H9 (cell line): ENCODE results near the gene FSTL4. TPM values are rescaled to one million over a fixed set of nuclear protein-coding genes. Genes with fewer than 3 reads are reported as not detected.

ENCODE experiments used
- DNase-seq: peaks from one replicate; pipeline ENCODE4 v3.0.0-alpha.2; 2017
- H2AFZ ChIP-seq: one replicate; pipeline ENCODE4 v1.6.1; 2013; ENCODE audit warnings: mild to moderate bottlenecking, low read length, control low read depth, moderate library complexity
- H2AK5ac ChIP-seq: 2 replicates; pipeline ENCODE4 v1.6.1; 2013; ENCODE audit warnings: low read length, control low read depth, mixed read lengths; ENCODE audit not compliant: insufficient read length
- H2BK120ac ChIP-seq: one replicate; pipeline ENCODE4 v1.6.1; 2013; ENCODE audit warnings: low read depth, mild to moderate bottlenecking, low read length, control low read depth, inconsistent platforms; ENCODE audit not compliant: poor library complexity, severe bottlenecking
- H2BK12ac ChIP-seq: 2 replicates; pipeline ENCODE4 v1.6.1; 2013; ENCODE audit warnings: low read length, control low read depth, mixed read lengths, low read depth; ENCODE audit not compliant: insufficient read length
- H2BK15ac ChIP-seq: 2 replicates; pipeline ENCODE4 v1.6.1; 2013; ENCODE audit warnings: low read depth, low read length, control low read depth
- H2BK20ac ChIP-seq: one replicate; pipeline ENCODE4 v1.6.1; 2013; ENCODE audit warnings: low read depth, mild to moderate bottlenecking, low read length, control low read depth, inconsistent platforms; ENCODE audit not compliant: poor library complexity, severe bottlenecking
- H2BK5ac ChIP-seq: 2 replicates; pipeline ENCODE4 v1.6.1; 2013; ENCODE audit warnings: low read length, control low read depth, mixed read lengths; ENCODE audit not compliant: insufficient read length
- H3K14ac ChIP-seq: 2 replicates; pipeline ENCODE4 v1.6.1; 2013; ENCODE audit warnings: low read length, control low read depth; ENCODE audit not compliant: insufficient read depth
- H3K18ac ChIP-seq: 2 replicates; pipeline ENCODE4 v1.6.1; 2013; ENCODE audit warnings: low read depth, mild to moderate bottlenecking, mixed read lengths, low read length, control low read depth; ENCODE audit not compliant: insufficient read length
- H3K23ac ChIP-seq: 2 replicates; pipeline ENCODE4 v1.6.1; 2013; ENCODE audit warnings: low read length, control low read depth, mixed read lengths, low read depth; ENCODE audit not compliant: insufficient read length
- H3K23me2 ChIP-seq: 2 replicates; pipeline ENCODE4 v1.6.1; 2013; ENCODE audit warnings: low read depth, mild to moderate bottlenecking, mixed read lengths, low read length, control low read depth; ENCODE audit not compliant: insufficient read length, poor library complexity, severe bottlenecking
- H3K27ac ChIP-seq: 2 replicates; pipeline ENCODE4 v1.5.1; 2013; ENCODE audit warnings: low read length, control low read depth, mixed read lengths, low read depth; ENCODE audit not compliant: insufficient read length
- H3K27me3 ChIP-seq: 2 replicates; pipeline ENCODE4 v1.6.1; 2013; ENCODE audit warnings: low read length, control low read depth, inconsistent platforms; ENCODE audit not compliant: insufficient read depth
- H3K4ac ChIP-seq: 2 replicates; pipeline ENCODE4 v1.6.1; 2013; ENCODE audit warnings: low read depth, mild to moderate bottlenecking, control low read depth, inconsistent platforms, low read length, moderate library complexity
- H3K4me1 ChIP-seq: 2 replicates; pipeline ENCODE4 v1.6.1; 2013; ENCODE audit warnings: low read length, control low read depth, inconsistent platforms; ENCODE audit not compliant: insufficient read depth
- H3K4me2 ChIP-seq: 2 replicates; pipeline ENCODE4 v1.6.1; 2013; ENCODE audit warnings: low read length, control low read depth, mixed read lengths; ENCODE audit not compliant: insufficient read length, insufficient read depth
- H3K56ac ChIP-seq: 2 replicates; pipeline ENCODE4 v1.6.1; 2013; ENCODE audit warnings: low read depth, mild to moderate bottlenecking, mixed read lengths, low read length, control low read depth; ENCODE audit not compliant: insufficient read length
- H3K79me1 ChIP-seq: 2 replicates; pipeline ENCODE4 v1.6.1; 2013; ENCODE audit warnings: low read depth, mild to moderate bottlenecking, moderate library complexity, low read length, control low read depth, inconsistent platforms; ENCODE audit not compliant: insufficient read depth, poor library complexity, severe bottlenecking
- H3K79me2 ChIP-seq: 2 replicates; pipeline ENCODE4 v1.6.1; 2013; ENCODE audit warnings: low read length, control low read depth, inconsistent platforms; ENCODE audit not compliant: insufficient read depth
- H3K9ac ChIP-seq: 2 replicates; pipeline ENCODE4 v1.6.1; 2013; ENCODE audit warnings: low read length, control low read depth, mixed read lengths; ENCODE audit not compliant: insufficient read length; ENCODE audit errors: extremely low read depth
- H3K9me3 ChIP-seq: one replicate; pipeline ENCODE4 v1.6.1; 2013; ENCODE audit warnings: low read depth, low read length, inconsistent platforms; ENCODE audit not compliant: control insufficient read depth
- H3T11ph ChIP-seq: one replicate; pipeline ENCODE4 v1.6.1; 2013; ENCODE audit warnings: mild to moderate bottlenecking, low read length, control low read depth, inconsistent platforms
- H4K20me1 ChIP-seq: one replicate; pipeline ENCODE4 v1.6.1; 2013; ENCODE audit not compliant: control insufficient read depth, insufficient read length, insufficient read depth
- H4K5ac ChIP-seq: 2 replicates; pipeline ENCODE4 v1.6.1; 2013; ENCODE audit warnings: low read depth, mild to moderate bottlenecking, mixed read lengths, low read length, control low read depth; ENCODE audit not compliant: insufficient read length
- H4K8ac ChIP-seq: replicated peaks from 2 replicates; pipeline ENCODE4 v1.6.1; 2013; ENCODE audit warnings: low read length, control low read depth, mixed read lengths, low read depth; ENCODE audit not compliant: insufficient read length
- H4K91ac ChIP-seq: 2 replicates; pipeline ENCODE4 v1.6.1; 2013; ENCODE audit warnings: low read depth, mild to moderate bottlenecking, moderate library complexity, mixed read lengths, low read length, control low read depth; ENCODE audit not compliant: insufficient read length
- H3K27ac Mint-ChIP-seq, 3 experiments: 2 replicates in 2 of 3; 3 replicates in 1 of 3; pipeline ENCODE4 v1.8.0; 2020 to 2021; ENCODE audit warnings: mixed read lengths in 3 of 3, mild to moderate bottlenecking in 1 of 3, moderate library complexity in 1 of 3
- H3K27me3 Mint-ChIP-seq: 2 replicates; pipeline ENCODE4 v1.8.0; 2021; ENCODE audit warnings: low read depth, mild to moderate bottlenecking, moderate library complexity, mixed read lengths
- H3K36me3 Mint-ChIP-seq, 3 experiments: 2 replicates in 2 of 3; 3 replicates in 1 of 3; pipeline ENCODE4 v1.8.0; 2020 to 2021; ENCODE audit warnings: low read depth in 3 of 3, mixed read lengths in 3 of 3; ENCODE audit not compliant: insufficient read depth in 1 of 3
- H3K4me1 Mint-ChIP-seq, 2 experiments: 2 replicates each; pipeline ENCODE4 v1.8.0; 2020; ENCODE audit warnings: mixed read lengths in 2 of 2
- H3K4me3 Mint-ChIP-seq, 2 experiments: 2 replicates in 1 of 2; 3 replicates in 1 of 2; pipeline ENCODE4 v1.8.0; 2020 to 2021; ENCODE audit warnings: mild to moderate bottlenecking in 2 of 2, mixed read lengths in 2 of 2, moderate library complexity in 1 of 2
- H3K9me3 Mint-ChIP-seq, 2 experiments: 2 replicates in 1 of 2; 3 replicates in 1 of 2; pipeline ENCODE4 v1.8.0; 2020; ENCODE audit warnings: mild to moderate bottlenecking in 2 of 2, mixed read lengths in 2 of 2, moderate library complexity in 1 of 2
- CTCF ChIP-seq: fragments of 200-600 bp; sonication (generic); conservative IDR thresholded peaks from 3 replicates; pipeline ENCODE4 v1.8.0; 2021; ENCODE audit warnings: antibody characterized with exemption, mild to moderate bottlenecking
- WGBS: extraction: QIAGEN DNeasy Blood & Tissue Kit; methylation state at CpG from one replicate; pipeline ENCODE4 v1.1.7; 2013; ENCODE audit warnings: missing lambda C conversion rate, low lambda C conversion rate, mixed read lengths; ENCODE audit not compliant: insufficient read length; ENCODE audit errors: extremely low coverage; 5-methylcytosine and 5-hydroxymethylcytosine counted together
- total RNA-seq: library from RNA; stranded (reverse); gene quantifications from 2 replicates; pipeline ENCODE4 v1.2.1, GENCODE V29; 2021

The FSTL4 gene
- total RNA-seq, 1 experiment from 2014 or later, result 5.7 TPM

GRCh38 chr5:133336121-133336968 is 276.0 kb downstream of the FSTL4 start:
- no peaks in the 10 kb centered on the region for H3K27me3 ChIP-seq
- H3K23me2 ChIP-seq, result no peaks in the 10 kb centered on the region
- H3K14ac ChIP-seq, result no peak overlapping the region
- H3K9me3 ChIP-seq, result no peaks in the 10 kb centered on the region
- H3K79me2 ChIP-seq, result no peaks in the 10 kb centered on the region
- H3K27ac Mint-ChIP-seq, result no peak overlapping the region
- TF ChIP-seq CTCF, result no peak
- no peak overlapping the region for H3K9ac ChIP-seq
- no peak overlapping the region for H3K18ac ChIP-seq
- no peak overlapping the region for H3K4ac ChIP-seq
- no peak overlapping the region for H2BK5ac ChIP-seq
- H2BK15ac ChIP-seq, result no peak overlapping the region
- no peak overlapping the region for H2AK5ac ChIP-seq
- no peak overlapping the region for H3T11ph ChIP-seq
- peaks cover 27 to 43% of the 10 kb centered on the region in 2 experiments for H3K4me1 Mint-ChIP-seq
- H4K8ac ChIP-seq, result no peak overlapping the region
- H4K5ac ChIP-seq, result no peak overlapping the region
- no peak overlapping the region for H2AFZ ChIP-seq
- no peak overlapping the region for H2BK20ac ChIP-seq
- H3K27ac ChIP-seq, result no peak overlapping the region
- no peak overlapping the region for H3K56ac ChIP-seq
- H4K20me1 ChIP-seq, result no peaks in the 10 kb centered on the region
- no peak overlapping the region for H3K4me3 Mint-ChIP-seq
- H3K36me3 Mint-ChIP-seq, result no peaks in the 10 kb centered on the region
- H2BK120ac ChIP-seq, result no peak overlapping the region
- H3K27me3 Mint-ChIP-seq, result peaks cover 1% of the 10 kb centered on the region; the same call in 1 of the 2 replicates
- no CpG with 5 or more reads among the region's 12 CpGs for WGBS
- H3K79me1 ChIP-seq, result no peaks in the 10 kb centered on the region
- no peak for DNase-seq
- no peaks in the 10 kb centered on the region for H3K9me3 Mint-ChIP-seq
- H3K23ac ChIP-seq, result no peak overlapping the region
- peaks cover 7% of the 10 kb centered on the region; the same call in 1 of the 2 replicates for H3K4me1 ChIP-seq
- no peak overlapping the region for H4K91ac ChIP-seq
- no peak overlapping the region for H3K4me2 ChIP-seq
- no peak overlapping the region for H2BK12ac ChIP-seq
